HG02571 (cell line): ENCODE results near the gene PRKACA.
A peak's percentile ranks its signal among the peaks of the same experiment; 100 is the strongest.
"Not testable (repeated sequence)": the region's sequence is repeated elsewhere in the genome, so short reads cannot be mapped to it uniquely, and the experiment has no call there.

Experiments used
- ATAC-seq: cut with Tn5 transposase; IDR thresholded peaks from one replicate; pipeline ENCODE4 v1.9.1; 2021; ENCODE audit warnings: mild to moderate bottlenecking, moderate library complexity; ENCODE audit not compliant: unreplicated experiment

The PRKACA gene

GRCh38 chr19:14148751-14149410 lies 31.3 kb upstream of the PRKACA start:
- no peak for ATAC-seq

GRCh38 chr19:14147797-14148605 lies 30.4 kb upstream of the PRKACA start:
- no peak for ATAC-seq

- ATAC-seq, result no peak
These were observed 29.2 kb upstream of the PRKACA start for GRCh38 chr19:14146789-14147216.

GRCh38 chr19:14146169-14146568 lies 28.6 kb upstream of the PRKACA start:
- ATAC-seq, result not testable (repeated sequence)

- no peak for ATAC-seq
These were observed 27.8 kb upstream of the PRKACA start for GRCh38 chr19:14145381-14145780.

- ATAC-seq, result no peak
These were observed 25.0 kb upstream of the PRKACA start for GRCh38 chr19:14142262-14143190.

GRCh38 chr19:14141041-14141440 lies 23.5 kb upstream of the PRKACA start:
- ATAC-seq, result no peak

- ATAC-seq, result no peak
These were observed 22.4 kb upstream of the PRKACA start for GRCh38 chr19:14139944-14140343.

- ATAC-seq, result no peak
These were observed 21.2 kb upstream of the PRKACA start for GRCh38 chr19:14138576-14139265.

GRCh38 chr19:14136509-14137281 lies 19.1 kb upstream of the PRKACA start, which contains the start of gene ASF1B:
Gene ASF1B (minus strand): TSS chr19:14136589. CDS start chr19:14136456, 133 bp downstream.
- peak; percentile 78 for ATAC-seq

- no peak for ATAC-seq
These were observed 18.5 kb upstream of the PRKACA start for GRCh38 chr19:14135985-14136508.

GRCh38 chr19:14135355-14135754 lies 17.8 kb upstream of the PRKACA start:
- no peak for ATAC-seq

- no peak for ATAC-seq
These were observed 10.5 kb upstream of the PRKACA start for GRCh38 chr19:14127929-14128509.

- ATAC-seq, result no peak
These were observed 9.6 kb upstream of the PRKACA start for GRCh38 chr19:14127176-14127575.

- ATAC-seq, result no peak
These were observed 5.4 kb upstream of the PRKACA start for GRCh38 chr19:14122924-14123323.

- ATAC-seq, result no peak
These were observed 2.9 kb upstream of the PRKACA start for GRCh38 chr19:14120497-14120780.

GRCh38 chr19:14119644-14120496 lies 2.3 kb upstream of the PRKACA start:
- no peak for ATAC-seq

GRCh38 chr19:14119146-14119545 lies 1.6 kb upstream of the PRKACA start:
- ATAC-seq, result no peak
